H1 (cell line): ENCODE measurements around the gene CXCR5. TPM values are rescaled to one million over a fixed set of nuclear protein-coding genes. Genes with fewer than 3 reads are reported as not detected.

Experiments
- CTCF ChIA-PET: fragments of 300-600 bp; sonication (Branson Sonifier 250); formaldehyde crosslinking; loops from one replicate; lab custom pipeline; 2021; ENCODE audit not compliant: partially characterized antibody; lab: Charles Lee
- POLR2A ChIA-PET: fragments of 300-600 bp; sonication (Branson Sonifier 250); formaldehyde crosslinking; loops from one replicate; lab custom pipeline; 2021; ENCODE audit warnings: inconsistent platforms; ENCODE audit not compliant: partially characterized antibody; lab: Charles Lee
- DNase-seq, 2 experiments: peaks; one replicate each; pipeline versions ENCODE4 v3.0.0 to v3.0.0-alpha.2; 2010 to 2022; ENCODE audit warnings: low spot score in 2 of 2, low read depth in 1 of 2, mixed read lengths in 1 of 2
- FAIRE-seq: peaks from 2 replicates; lab custom pipeline; 2011; peaks lifted over from hg19 to GRCh38; lab: Jason Lieb, UNC
- H2AFZ ChIP-seq: 2 replicates; pipeline ENCODE4 v1.8.1; 2012; ENCODE audit warnings: low read length, inconsistent platforms
- H2AK5ac ChIP-seq: 2 replicates; pipeline ENCODE4 v1.6.1; 2013; ENCODE audit warnings: low read depth, low read length
- H2BK120ac ChIP-seq: replicated peaks from 2 replicates; pipeline ENCODE3; 2013; ENCODE audit warnings: low read depth, low read length, inconsistent platforms
- H2BK12ac ChIP-seq: 2 replicates; pipeline ENCODE4 v1.6.1; 2013; ENCODE audit warnings: low read depth, low read length
- H2BK15ac ChIP-seq: 2 replicates; pipeline ENCODE4 v1.6.1; 2013; ENCODE audit warnings: low read length
- H2BK20ac ChIP-seq: 2 replicates; pipeline ENCODE4 v1.6.1; 2013; ENCODE audit warnings: low read length
- H2BK5ac ChIP-seq: 2 replicates; pipeline ENCODE4 v1.6.1; 2013; ENCODE audit warnings: low read depth, low read length
- H3K14ac ChIP-seq: 2 replicates; pipeline ENCODE4 v1.6.1; 2013; ENCODE audit warnings: inconsistent platforms; ENCODE audit not compliant: insufficient read length
- H3K18ac ChIP-seq: 2 replicates; pipeline ENCODE4 v1.6.1; 2013; ENCODE audit warnings: low read length; ENCODE audit errors: extremely low read depth
- H3K23ac ChIP-seq: 2 replicates; pipeline ENCODE4 v1.6.1; 2013; ENCODE audit warnings: inconsistent platforms; ENCODE audit not compliant: insufficient read length
- H3K23me2 ChIP-seq: 2 replicates; pipeline ENCODE4 v1.6.1; 2013; ENCODE audit warnings: low read depth, low read length
- H3K27ac ChIP-seq: 2 replicates; pipeline ENCODE4 v1.6.1; 2011; ENCODE audit warnings: low read depth, low read length, inconsistent platforms
- H3K27me3 ChIP-seq, 4 experiments: replicated peaks in 1 of 4; 1 replicate in 1 of 4; 2 replicates in 3 of 4; pipeline versions ENCODE4 v1.6.1 to v1.8.1; 2011 to 2013; ENCODE audit warnings: low read length in 3 of 4, mild to moderate bottlenecking in 3 of 4, inconsistent platforms in 2 of 4, mixed read lengths in 2 of 4, moderate library complexity in 1 of 4; ENCODE audit not compliant: control insufficient read depth in 3 of 4, insufficient read depth in 3 of 4; ENCODE audit errors: extremely low read depth in 1 of 4
- H3K36me3 ChIP-seq, 4 experiments: 2 replicates each; pipeline versions ENCODE4 v1.6.1 to v1.8.1; 2011 to 2013; ENCODE audit warnings: mild to moderate bottlenecking in 4 of 4, low read length in 3 of 4, moderate library complexity in 2 of 4, control low read depth in 1 of 4, inconsistent platforms in 1 of 4; ENCODE audit not compliant: insufficient read depth in 4 of 4, control insufficient read depth in 2 of 4
- H3K4ac ChIP-seq: replicated peaks from 2 replicates; pipeline ENCODE3; 2013; ENCODE audit warnings: low read length, low read depth, mixed read lengths, inconsistent platforms; ENCODE audit not compliant: insufficient read length
- H3K4me1 ChIP-seq, 4 experiments: replicated peaks in 1 of 4; 1 replicate in 1 of 4; 2 replicates in 3 of 4; pipeline versions ENCODE4 v1.6.1 to v1.8.1; 2011 to 2013; ENCODE audit warnings: low read length in 3 of 4, inconsistent platforms in 2 of 4, mixed read lengths in 1 of 4; ENCODE audit not compliant: insufficient read depth in 4 of 4, control insufficient read depth in 3 of 4
- H3K4me2 ChIP-seq, 2 experiments: 2 replicates each; pipeline versions ENCODE4 v1.6.1 to v1.8.1; 2011 to 2013; ENCODE audit warnings: low read depth in 2 of 2, low read length in 2 of 2, control low read depth in 1 of 2, inconsistent platforms in 1 of 2, mild to moderate bottlenecking in 1 of 2; ENCODE audit not compliant: insufficient read depth in 1 of 2
- H3K4me3 ChIP-seq, 4 experiments: fragments of 200-600, 300-600 bp in 1 of 4; sonication (generic), shearing (Covaris generic), sonication (Bioruptor Twin) in 1 of 4; 2 replicates each; pipeline versions ENCODE4 v1.5.1 to v1.8.1; 2011 to 2016; ENCODE audit warnings: low read length in 4 of 4, low read depth in 3 of 4, control low read depth in 2 of 4, inconsistent platforms in 2 of 4, mild to moderate bottlenecking in 2 of 4, mixed read lengths in 1 of 4, moderate library complexity in 1 of 4; ENCODE audit not compliant: insufficient read depth in 2 of 4; ENCODE audit errors: extremely low read depth in 1 of 4
- H3K56ac ChIP-seq: replicated peaks from 2 replicates; pipeline ENCODE3; 2013; ENCODE audit warnings: low read depth, mild to moderate bottlenecking, mixed read lengths, low read length, inconsistent platforms; ENCODE audit not compliant: insufficient read length
- H3K79me1 ChIP-seq: 2 replicates; pipeline ENCODE4 v1.6.1; 2013; ENCODE audit warnings: low read depth, low read length, control low read depth
- H3K79me2 ChIP-seq, 2 experiments: 2 replicates each; pipeline versions ENCODE4 v1.6.1 to v1.8.1; 2012 to 2013; ENCODE audit warnings: low read length in 2 of 2, mild to moderate bottlenecking in 2 of 2, inconsistent platforms in 1 of 2; ENCODE audit not compliant: insufficient read depth in 2 of 2, control insufficient read depth in 1 of 2
- H3K9ac ChIP-seq, 4 experiments: replicated peaks in 1 of 4; 1 replicate in 1 of 4; 2 replicates in 3 of 4; pipeline versions ENCODE4 v1.6.1 to v1.8.1; 2011 to 2013; ENCODE audit warnings: low read depth in 3 of 4, low read length in 3 of 4, control low read depth in 2 of 4, mild to moderate bottlenecking in 2 of 4, moderate library complexity in 2 of 4, inconsistent platforms in 1 of 4; ENCODE audit errors: extremely low read depth in 1 of 4
- H3K9me3 ChIP-seq, 2 experiments: 2 replicates each; pipeline versions ENCODE4 v1.6.1 to v1.8.1; 2012 to 2013; ENCODE audit warnings: mild to moderate bottlenecking in 2 of 2, moderate library complexity in 2 of 2, control low read depth in 1 of 2, inconsistent platforms in 1 of 2, low read depth in 1 of 2, low read length in 1 of 2, mixed read lengths in 1 of 2; ENCODE audit not compliant: insufficient read depth in 2 of 2
- H4K20me1 ChIP-seq, 2 experiments: replicated peaks in 1 of 2; 2 replicates each; pipeline versions ENCODE3 to v1.8.1; 2011 to 2013; ENCODE audit warnings: inconsistent platforms in 2 of 2, low read length in 2 of 2, mild to moderate bottlenecking in 1 of 2; ENCODE audit not compliant: insufficient read depth in 2 of 2, control insufficient read depth in 1 of 2
- H4K5ac ChIP-seq: 2 replicates; pipeline ENCODE4 v1.6.1; 2013; ENCODE audit warnings: low read length, low read depth, mixed read lengths, inconsistent platforms; ENCODE audit not compliant: insufficient read length
- H4K8ac ChIP-seq: 2 replicates; pipeline ENCODE4 v1.8.0; 2013; ENCODE audit warnings: mild to moderate bottlenecking, moderate library complexity, low read length, inconsistent platforms; ENCODE audit not compliant: insufficient read depth; ENCODE audit errors: extremely low read depth
- H4K91ac ChIP-seq: replicated peaks from 2 replicates; pipeline ENCODE3; 2013; ENCODE audit warnings: low read length, mixed read lengths, inconsistent platforms; ENCODE audit not compliant: insufficient read length
- BCL11A ChIP-seq, 2 experiments: IDR thresholded peaks; one replicate each; pipeline ENCODE4 v1.6.1; 2011; ENCODE audit warnings: low read depth in 2 of 2, low read length in 2 of 2, mild to moderate bottlenecking in 2 of 2
- CBX8 ChIP-seq: fragments of 300-800, 300-1000 bp; sonication (generic); IDR thresholded peaks from 2 replicates; pipeline ENCODE4 v1.7.1; 2016; ENCODE audit warnings: low read depth, low read length, borderline replicate concordance
- CTBP2 ChIP-seq: IDR thresholded peaks from 2 replicates; pipeline ENCODE4 v1.7.0; 2011; ENCODE audit warnings: borderline replicate concordance, mild to moderate bottlenecking, moderate library complexity, mixed read lengths, low read length; ENCODE audit not compliant: insufficient read depth, insufficient read length
- EGR1 ChIP-seq: IDR thresholded peaks from 2 replicates; pipeline ENCODE4 v1.6.1; 2011; ENCODE audit warnings: low read depth, low read length, borderline replicate concordance
- JUND ChIP-seq: IDR thresholded peaks from 2 replicates; pipeline ENCODE4 v1.6.1; 2011; ENCODE audit warnings: mild to moderate bottlenecking, improper control_type of control experiment, low read length
- KDM1A ChIP-seq: fragments of 200-600, 300-600 bp; sonication (generic); IDR thresholded peaks from 2 replicates; pipeline ENCODE4 v1.7.1; 2016; ENCODE audit warnings: mild to moderate bottlenecking, low read length, borderline replicate concordance
- RNF2 ChIP-seq: fragments of 200-900, 300-1000 bp; sonication (generic); IDR thresholded peaks from 2 replicates; pipeline ENCODE4 v1.7.1; 2016; ENCODE audit warnings: borderline replicate concordance, low read depth, mild to moderate bottlenecking, antibody characterized with exemption, low read length; ENCODE audit not compliant: poor library complexity, severe bottlenecking; ENCODE audit errors: missing control alignments
- WGBS, 2 experiments: shearing (Covaris generic) in 1 of 2; methylation state at CpG; one replicate each; pipeline versions ENCODE4 v1.1.6 to v1.1.7; 2013 to 2015; ENCODE audit warnings: low lambda C conversion rate in 2 of 2, mixed read lengths in 2 of 2, inconsistent platforms in 1 of 2, low coverage in 1 of 2, missing lambda C conversion rate in 1 of 2; ENCODE audit not compliant: insufficient replicate concordance in 2 of 2, insufficient coverage in 1 of 2, insufficient read length in 1 of 2; ENCODE audit errors: extremely low coverage in 1 of 2, missing lambda C conversion rate in 1 of 2; 5-methylcytosine and 5-hydroxymethylcytosine counted together
- polyA plus RNA-seq, 7 experiments: library from polyadenylated mRNA; depleted of rRNA in 3 of 7; stranded (reverse) in 5 of 7; unstranded in 2 of 7; fragments of >200 nt in 5 of 7; fragments of 200-250 nt in 2 of 7; gene quantifications; 1 replicate in 5 of 7; 2 replicates in 1 of 7; 4 replicates in 1 of 7; pipeline versions ENCODE4 v1.2.1 to v1.2.3, GENCODE V29; 2011 to 2013; ENCODE audit warnings: missing spikeins in 2 of 7, mixed read lengths in 2 of 7
- total RNA-seq: library from RNA; stranded (reverse); fragmentation: NEBNext Ultra II Directional; extraction: Animal tissue kit (Norgen Biotek cat#: 25700); gene quantifications from 2 replicates; pipeline ENCODE4 v1.2.1, GENCODE V29; 2021
- TF ChIP-seq, protein P1 (sequence below): IDR thresholded peaks from 2 replicates; pipeline ENCODE4 v1.6.1; 2011; ENCODE audit warnings: low read depth, mild to moderate bottlenecking, low read length; ENCODE audit not compliant: insufficient read depth

The CXCR5 gene
- total and polyA plus RNA-seq, 2 of the 8 experiments (the other 6 are each of a cell fraction or from before 2014, with no cell fraction given), result not detected

DNA sequence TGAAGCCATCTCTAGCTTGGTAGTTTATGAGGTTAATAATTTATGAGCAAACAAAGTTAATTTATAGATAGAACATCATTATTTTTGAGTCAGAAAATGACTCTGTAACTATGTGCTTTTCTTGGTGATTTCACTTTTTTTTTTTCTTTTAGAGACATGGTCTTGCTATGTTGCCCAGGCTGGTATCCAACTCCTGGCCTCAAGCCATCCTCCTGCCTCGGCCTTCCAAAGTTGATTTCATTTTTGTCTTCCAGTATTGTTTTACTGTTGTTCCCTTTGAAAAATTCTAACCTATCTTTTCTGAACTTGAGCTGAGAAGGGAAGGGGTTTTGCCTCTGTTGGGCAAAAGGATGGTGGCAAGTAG lies 706 bp upstream of the CXCR5 start:
- Histone ChIP-seq H2BK5ac (no peak overlapping the region), H3K23me2 (no peaks in the 10 kb centered on the region), H3K4me3 (no peak overlapping the region), H4K20me1 (no peaks in the 10 kb centered on the region), H3K36me3 (no peaks in the 10 kb centered on the region), H2BK15ac (no peak overlapping the region), H3K27me3 (no peaks in the 10 kb centered on the region; a peak in 1 of 7 replicates), H2BK120ac (no peak overlapping the region), H4K5ac (no peak overlapping the region), H3K4ac (no peak overlapping the region), H3K4me2 (no peak overlapping the region), H2BK20ac (no peak overlapping the region), H3K18ac (no peak overlapping the region), H3K56ac (no peak overlapping the region), H4K8ac (no peak overlapping the region), H2BK12ac (no peak overlapping the region), H3K27ac (no peak overlapping the region), H4K91ac (no peak overlapping the region), H3K4me1 (peaks cover 0 to 8% (median 6%) of the 10 kb centered on the region in 4 experiments; a peak in 6 of 7 replicates), H3K23ac (no peak overlapping the region), H2AK5ac (no peak overlapping the region), H3K79me2 (no peaks in the 10 kb centered on the region), H2AFZ (no peak overlapping the region), H3K14ac (no peak overlapping the region), H3K9me3 (no peaks in the 10 kb centered on the region), H3K79me1 (no peaks in the 10 kb centered on the region), H3K9ac (no peak overlapping the region)
- 94% methylated on average over 1 of the region's 1 CpG; no CpG with 5 or more reads in 1 of the 2 experiments for WGBS, 2 experiments
- POLR2A ChIA-PET, result interaction anchor here (1.2 to 5.6 kb wide), 3 partner anchors 12 to 39 kb away, joined by 3 to 33 read pairs (median 5); no protein-coding TSS in a partner anchor
- TF ChIP-seq EGR1 (no peak), BCL11A (IDR thresholded peaks at IDR 0.05; ENCODE audit: low read depth in 2 of 2, low read length in 2 of 2) (no peak), RNF2 (no peak), CBX8 (no peak), KDM1A (no peak), CTBP2 (no peak), JUND (no peak)
- TF ChIP-seq, protein P1, sequence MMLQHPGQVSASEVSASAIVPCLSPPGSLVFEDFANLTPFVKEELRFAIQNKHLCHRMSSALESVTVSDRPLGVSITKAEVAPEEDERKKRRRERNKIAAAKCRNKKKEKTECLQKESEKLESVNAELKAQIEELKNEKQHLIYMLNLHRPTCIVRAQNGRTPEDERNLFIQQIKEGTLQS, result no peak
- CTCF ChIA-PET, result interaction anchor here (0.6 to 3.3 kb wide), 8 partner anchors 12 to 520 kb away, joined by 3 to 16 read pairs (median 4); partner anchors contain the start of gene DDX6
- FAIRE-seq (no peak), DNase-seq (no peak)
